GM21786 (cell line): ENCODE results near the gene PSMB11.
A peak's percentile ranks its signal among the peaks of the same experiment; 100 is the strongest.
"Not testable (repeated sequence)": the region's sequence is repeated elsewhere in the genome, so short reads cannot be mapped to it uniquely, and the experiment has no call there.

ENCODE experiments used
- ATAC-seq: cut with Tn5 transposase; IDR thresholded peaks from one replicate; pipeline ENCODE4 v1.9.1; 2021; ENCODE audit not compliant: unreplicated experiment

PSMB11 gene

DNA sequence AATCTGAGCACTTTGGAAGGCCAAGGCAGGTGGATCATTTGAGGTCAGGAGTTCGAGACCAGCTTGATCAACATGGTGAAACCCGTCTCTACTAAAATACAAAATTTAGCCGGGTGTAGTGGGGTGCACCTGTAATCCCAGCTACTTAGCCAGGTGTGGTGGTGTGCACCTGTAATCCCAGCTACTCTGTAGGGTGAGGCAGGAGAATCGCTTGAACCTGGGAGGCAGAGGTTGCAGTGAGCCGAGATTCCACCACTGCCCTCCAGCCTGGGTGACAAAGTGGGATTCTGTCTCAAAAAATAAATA lies 28.3 kb upstream of the PSMB11 start:
- not testable (repeated sequence) for ATAC-seq

- ATAC-seq = no peak
Observed at GRCh38 chr14:23015618-23016017, 26.4 kb upstream of the PSMB11 start.

GRCh38 chr14:23017091-23017490 lies 24.9 kb upstream of the PSMB11 start:
- ATAC-seq = no peak

DNA sequence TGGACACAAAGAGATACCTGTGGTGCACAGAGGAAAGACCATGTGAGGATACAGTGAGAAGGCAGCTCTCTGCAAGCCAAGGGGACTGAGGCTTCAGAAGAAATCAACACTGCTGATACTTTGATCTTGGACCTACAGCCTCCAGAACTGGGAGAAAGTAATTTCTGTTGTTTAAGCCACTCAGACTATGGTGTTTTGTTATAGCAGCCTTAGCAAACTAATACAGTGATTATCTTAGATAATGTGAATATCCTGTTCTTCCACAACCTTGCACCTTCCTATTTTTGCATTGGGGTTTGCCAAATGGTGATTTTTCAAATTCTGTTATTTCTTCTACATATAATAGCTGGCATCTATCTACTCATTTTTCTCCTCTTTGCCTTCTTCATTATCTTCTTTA lies 23.9 kb upstream of the PSMB11 start:
- no peak for ATAC-seq

DNA sequence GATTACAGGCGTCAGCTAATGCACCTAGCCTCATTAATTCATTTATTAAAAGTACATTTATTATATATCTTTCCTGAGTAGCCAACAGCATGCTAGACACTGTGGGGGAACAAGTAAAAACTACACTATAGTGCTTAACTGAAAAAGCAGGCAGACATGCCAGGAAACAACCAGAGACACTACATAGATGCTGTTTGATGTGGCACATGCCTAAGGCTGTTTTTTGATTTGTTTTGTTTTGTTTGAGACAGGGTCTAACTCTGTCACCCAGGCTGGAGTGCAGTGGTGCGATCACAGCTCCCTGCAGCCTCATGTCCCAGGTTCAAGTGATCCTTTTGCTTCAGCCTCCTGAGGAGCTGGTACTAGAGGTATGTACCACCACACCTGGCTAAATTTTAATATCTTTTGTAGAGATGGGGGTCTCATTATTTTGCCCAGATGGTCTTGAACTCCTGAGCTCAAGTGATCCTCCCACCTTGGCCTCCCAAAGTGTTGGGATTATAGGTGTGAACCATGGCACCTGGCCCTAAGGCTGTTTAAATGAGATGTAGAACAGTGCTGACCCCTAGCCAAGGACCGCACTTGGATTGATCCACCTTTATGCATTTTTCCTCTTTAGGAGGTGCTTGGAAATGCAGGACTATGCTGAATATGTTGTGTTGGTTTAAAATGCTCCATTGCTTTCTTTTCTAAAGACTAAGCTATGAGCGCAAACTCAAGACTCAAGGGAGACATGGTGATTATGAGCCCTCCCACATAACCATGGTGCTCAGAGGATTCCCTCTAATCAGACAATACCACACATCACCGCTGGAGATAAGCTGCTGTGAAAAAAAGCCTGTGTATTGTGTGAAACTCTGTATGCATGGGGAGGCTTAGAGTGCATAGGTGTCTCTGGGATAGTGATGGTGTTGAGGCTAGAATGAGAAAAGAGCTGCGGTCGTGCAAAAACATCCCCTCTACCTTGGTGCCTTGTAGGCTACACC lies 21.6 kb upstream of the PSMB11 start:
- ATAC-seq = no peak

DNA sequence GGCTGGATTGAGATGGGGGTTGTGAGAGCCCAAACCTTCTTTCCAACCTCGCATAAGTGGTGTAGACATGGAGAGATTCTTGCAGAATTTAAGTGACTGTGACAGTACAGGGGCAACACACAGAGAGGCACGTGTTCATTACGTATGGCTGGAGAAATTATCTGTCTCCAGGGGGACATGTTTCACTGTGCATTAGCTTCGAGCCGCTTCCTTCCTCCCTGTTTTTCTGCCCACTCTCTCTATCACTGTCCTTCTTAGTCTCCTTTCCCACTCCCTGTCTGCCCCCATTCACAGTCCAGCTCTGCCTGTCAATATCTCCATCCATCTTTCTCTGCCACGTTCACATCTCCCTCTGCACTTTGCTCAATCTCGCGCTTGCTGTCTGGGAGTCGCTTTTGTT lies 20.6 kb upstream of the PSMB11 start:
- no peak for ATAC-seq

DNA sequence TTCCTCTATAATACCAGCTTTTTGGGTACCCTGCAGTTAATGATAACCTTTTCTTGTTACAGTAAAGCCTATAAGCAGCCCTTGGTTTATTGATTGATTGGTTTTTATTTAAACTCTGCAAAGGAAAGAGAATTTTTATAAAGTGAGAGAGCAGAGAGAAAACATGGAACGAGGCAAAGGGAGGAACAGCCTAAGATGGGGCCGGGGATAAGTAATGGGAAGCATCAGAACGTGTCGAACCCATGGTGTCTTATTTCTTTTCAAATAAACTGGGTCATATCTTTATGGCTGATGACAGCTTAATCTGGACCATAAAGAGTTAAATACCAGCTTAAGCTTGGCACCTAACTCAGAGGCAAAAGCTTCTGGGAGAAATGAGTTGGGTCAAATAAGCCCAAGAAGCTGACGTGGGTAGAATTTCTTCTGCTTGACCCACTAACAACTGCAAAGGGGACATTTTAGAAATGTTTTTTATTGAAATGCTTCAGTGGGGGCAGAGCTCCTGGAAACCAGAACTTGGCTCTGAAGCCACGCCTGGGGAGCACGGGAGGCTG lies 20.0 kb upstream of the PSMB11 start:
- no peak for ATAC-seq

GRCh38 chr14:23023022-23023794 lies 18.8 kb upstream of the PSMB11 start:
- no peak for ATAC-seq

DNA sequence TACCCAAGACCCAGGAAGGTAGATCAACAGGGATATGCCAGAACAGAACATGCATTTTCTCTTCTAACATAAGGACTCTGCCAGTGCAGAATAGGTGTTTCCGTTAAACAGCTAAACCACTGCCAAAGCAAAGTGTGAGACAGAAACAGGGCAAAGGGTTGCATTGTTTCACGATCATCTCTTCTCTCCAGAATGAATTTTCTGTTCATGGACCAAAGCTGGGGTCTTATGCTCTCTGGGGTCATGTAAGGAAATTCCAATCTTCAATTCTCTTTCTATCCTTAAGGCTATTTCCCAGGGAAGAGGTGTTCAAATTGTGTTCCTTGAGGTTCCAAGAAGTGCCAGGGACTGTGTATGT lies 18.2 kb upstream of the PSMB11 start:
- no peak for ATAC-seq

DNA sequence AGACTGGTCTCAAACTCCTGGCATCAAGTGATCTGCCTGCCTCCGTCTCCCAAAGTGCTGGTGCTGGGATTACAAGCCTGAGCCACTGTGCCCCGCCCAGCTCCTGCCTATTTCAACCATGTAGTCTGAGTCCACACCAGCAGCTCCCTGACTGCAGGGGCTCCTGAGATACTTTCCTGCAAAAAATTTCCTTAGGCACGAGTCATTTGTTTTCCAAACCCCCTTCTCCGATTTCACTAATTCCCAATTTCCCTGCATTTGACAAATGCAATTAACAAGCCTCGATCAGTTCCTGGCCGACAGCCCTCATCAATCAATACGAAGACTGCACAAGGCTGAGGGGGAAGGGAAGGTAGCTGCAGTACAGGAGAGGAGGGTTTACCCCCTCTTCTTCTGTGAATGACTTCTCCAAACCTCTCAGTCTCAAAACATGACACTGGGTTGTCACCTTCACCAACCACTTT lies 17.4 kb upstream of the PSMB11 start:
- ATAC-seq = no peak

GRCh38 chr14:23025151-23025814 lies 16.7 kb upstream of the PSMB11 start:
- no peak for ATAC-seq

GRCh38 chr14:23028799-23029198 lies 13.2 kb upstream of the PSMB11 start:
- ATAC-seq = no peak

GRCh38 chr14:23030936-23031335 lies 11.1 kb upstream of the PSMB11 start:
- ATAC-seq = no peak

DNA sequence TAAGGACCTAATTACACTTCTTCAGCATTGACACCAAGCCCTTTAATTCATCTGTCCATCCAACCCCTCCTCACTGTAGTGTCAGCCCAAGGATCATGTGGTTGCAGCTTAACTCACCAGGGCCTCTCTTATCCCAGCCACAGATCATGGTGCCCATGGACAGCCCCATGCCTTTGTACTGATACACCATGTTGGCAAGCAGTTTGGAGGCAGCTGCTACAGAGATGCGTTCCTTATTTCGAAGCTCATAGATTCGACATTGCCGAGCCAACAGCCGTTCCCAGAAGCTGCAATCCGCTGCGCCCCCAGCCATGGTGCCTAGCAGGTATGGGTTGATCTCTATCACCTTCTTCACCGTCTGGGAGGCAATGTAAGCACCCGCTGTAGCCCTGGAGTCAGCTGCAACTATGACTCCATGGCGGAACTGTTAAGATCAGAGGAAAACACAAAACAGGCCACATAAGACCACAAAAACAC lies 8.7 kb upstream of the PSMB11 start:
- no peak for ATAC-seq

DNA sequence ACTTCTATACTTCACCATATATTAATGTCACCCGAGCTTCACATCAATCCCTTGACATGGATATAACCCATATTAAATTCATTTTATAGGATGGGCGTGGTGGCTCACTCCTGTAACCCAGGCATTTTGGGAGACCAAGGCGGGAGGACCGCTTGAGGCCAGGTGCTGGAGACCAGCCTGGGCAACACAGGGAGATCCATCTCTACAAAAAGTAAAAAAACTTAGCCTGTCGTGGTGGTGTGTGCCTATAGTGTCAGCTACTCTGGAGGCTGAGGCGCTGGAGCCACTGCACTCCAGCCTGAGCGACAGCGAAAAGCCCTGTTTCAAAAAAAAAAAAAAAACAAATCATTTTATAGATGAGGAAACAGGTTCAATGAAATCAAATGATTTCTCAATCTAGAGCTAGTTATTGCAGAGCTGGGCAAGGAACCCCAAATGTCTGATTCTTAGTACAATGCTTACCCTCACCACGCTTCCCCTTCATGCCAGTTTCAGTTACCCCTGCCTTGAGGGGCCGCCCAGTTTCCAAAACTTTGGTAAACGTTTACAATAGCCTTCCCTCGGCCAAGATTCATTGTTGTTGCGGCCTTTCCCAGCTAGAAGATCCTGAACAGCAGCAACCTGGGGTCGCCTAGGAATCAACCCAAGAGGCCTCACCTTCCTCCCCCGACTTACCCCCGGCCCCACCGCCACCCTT lies 8.1 kb upstream of the PSMB11 start:
- ATAC-seq = no peak

DNA sequence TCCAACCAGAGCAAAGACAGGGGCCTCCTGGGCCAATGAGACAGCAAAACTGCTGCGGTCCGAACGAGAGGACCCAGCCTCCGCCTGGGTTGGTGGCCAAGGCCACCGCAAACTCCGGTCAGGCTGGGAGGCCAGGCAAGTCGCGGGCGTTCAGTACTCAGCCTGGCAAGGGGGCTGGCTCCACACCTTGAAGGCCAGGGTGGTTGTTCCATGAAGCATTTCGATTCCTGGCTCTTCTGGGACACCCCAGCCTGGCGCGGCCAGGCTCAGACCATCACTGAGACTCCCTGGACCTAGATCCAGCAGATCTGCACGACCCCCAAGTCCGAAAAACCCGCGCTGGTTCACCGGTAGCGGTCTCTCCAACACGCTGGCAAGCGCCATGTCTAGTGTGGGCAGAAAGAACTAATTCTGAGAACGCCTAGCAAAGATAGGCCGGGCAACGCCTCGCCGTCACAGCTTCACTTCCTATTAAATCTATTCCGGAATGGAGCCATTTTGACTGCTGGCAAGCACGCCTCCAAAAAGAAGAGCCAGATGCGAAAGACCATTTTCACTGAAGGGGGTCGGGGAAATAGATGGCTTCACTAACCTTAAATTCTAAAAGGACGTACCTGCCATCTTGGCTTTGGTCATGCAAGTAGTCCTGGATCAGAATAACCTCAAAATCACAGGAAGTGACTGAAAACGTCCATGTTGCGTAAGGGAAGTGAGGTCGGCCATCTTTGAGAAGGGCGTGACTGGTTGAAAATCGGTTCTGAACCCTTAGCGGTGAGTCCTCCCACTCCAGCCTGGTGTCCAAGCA lies 7.3 kb upstream of the PSMB11 start, which contains the start of gene PSMB5:
Gene PSMB5 (minus strand): TSS at position 403 of the 805 bp plus-strand sequence. CDS start 19 bp downstream, at position 384.
- ATAC-seq = peak; percentile 91

DNA sequence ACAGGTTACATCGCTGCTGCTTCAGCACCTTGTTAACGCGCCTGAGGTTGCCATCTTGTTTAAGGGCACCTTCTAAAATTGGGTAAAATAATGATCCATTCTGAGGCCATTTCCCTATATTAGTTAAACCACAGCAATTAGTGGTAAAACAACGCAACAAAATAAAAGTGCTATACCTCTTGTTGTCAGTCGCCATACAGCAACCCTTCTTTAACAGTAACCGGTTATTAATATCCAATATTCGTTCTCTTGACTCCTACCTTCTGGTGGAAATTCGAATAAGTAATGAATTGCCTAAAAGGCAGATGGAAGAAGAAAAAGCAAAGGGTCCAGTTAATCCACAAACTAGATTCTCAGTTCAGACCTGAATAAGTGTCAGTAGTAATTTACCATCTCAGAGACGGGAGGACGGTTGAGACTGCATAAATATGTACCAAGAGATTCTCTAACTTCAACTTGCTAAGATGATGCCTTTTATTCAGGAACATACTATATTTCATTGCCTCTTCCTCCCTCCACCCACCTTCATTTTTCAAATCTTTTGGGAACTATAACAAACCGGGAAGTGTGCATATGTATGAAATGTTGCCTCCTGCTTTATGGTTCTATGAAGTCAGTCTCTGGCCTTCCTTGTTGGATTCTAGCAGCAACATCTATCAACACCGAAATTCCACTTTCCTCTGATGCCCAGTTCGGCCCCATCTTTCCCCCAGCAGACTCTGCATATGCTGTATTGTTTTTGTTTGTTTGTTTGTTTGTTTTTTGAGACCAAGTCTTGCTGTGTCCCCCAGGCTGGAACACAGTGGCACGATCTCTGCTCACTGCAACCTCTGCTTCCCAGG lies 6.5 kb upstream of the PSMB11 start:
- ATAC-seq = no peak

- no peak for ATAC-seq
Observed at GRCh38 chr14:23040100-23040499, 1.9 kb upstream of the PSMB11 start.

GRCh38 chr14:23041729-23042128 lies 283 bp upstream of the PSMB11 start:
- no peak for ATAC-seq
